ENCODE measurements around the gene OBSCN.

OBSCN gene

GRCh38 chr1:228228601-228229074, 20.8 kb downstream of the OBSCN start:
- Histone ChIP-seq H3K36me3 (ENCODE audit: insufficient read depth, low read length) (no peaks in the 10 kb centered on the region), H3K27ac (ENCODE audit: low read depth, low read length, poor library complexity, severe bottlenecking) (no peak overlapping the region), H3K9me2 (ENCODE audit: low read depth, low read length) (no peaks in the 10 kb centered on the region), H3K4me1 (ENCODE audit: insufficient read depth, low read length, severe bottlenecking) (no peaks in the 10 kb centered on the region), H3K4me3 (ENCODE audit: low read depth, low read length, poor library complexity, severe bottlenecking) (no peak overlapping the region), H3K9ac (ENCODE audit: low read length) (no peak overlapping the region), H4K20me1 (ENCODE audit: insufficient read depth, low read length) (no peaks in the 10 kb centered on the region), H3K9me3 (ENCODE audit: low read length) (no peaks in the 10 kb centered on the region), H3K79me2 (ENCODE audit: insufficient read depth, low read length) (no peaks in the 10 kb centered on the region), H2AFZ (ENCODE audit: low read length) (no peak overlapping the region), H3K4me2 (ENCODE audit: low read length) (no peak overlapping the region), H3F3A (ENCODE audit: insufficient read depth, low read length) (no peaks in the 10 kb centered on the region), H3K27me3 (ENCODE audit: insufficient read depth, low read length) (no peaks in the 10 kb centered on the region; the same call in 1 of the 2 replicates)
- TF ChIP-seq EZH2 (IDR thresholded peaks at IDR 0.05; ENCODE audit: borderline replicate concordance, low read length) (no peak), CTCF (IDR thresholded peaks at IDR 0.05; ENCODE audit: low read length) (no peak)

GRCh38 chr1:228231189-228231588, 23.3 kb downstream of the OBSCN start:
- no peak overlapping the region for H3K9ac ChIP-seq (ENCODE audit: low read length)
- no peak overlapping the region for H3K27ac ChIP-seq (ENCODE audit: low read depth, low read length, poor library complexity, severe bottlenecking)
- no peaks in the 10 kb centered on the region for H3K9me3 ChIP-seq (ENCODE audit: low read length)
- H3K79me2 ChIP-seq (ENCODE audit: insufficient read depth, low read length) = no peaks in the 10 kb centered on the region
- H3K4me2 ChIP-seq (ENCODE audit: low read length) = no peak overlapping the region
- no peaks in the 10 kb centered on the region for H4K20me1 ChIP-seq (ENCODE audit: insufficient read depth, low read length)
- H3F3A ChIP-seq (ENCODE audit: insufficient read depth, low read length) = no peaks in the 10 kb centered on the region
- H3K27me3 ChIP-seq (ENCODE audit: insufficient read depth, low read length) = no peaks in the 10 kb centered on the region
- H3K4me1 ChIP-seq (ENCODE audit: insufficient read depth, low read length, severe bottlenecking) = no peaks in the 10 kb centered on the region
- H3K4me3 ChIP-seq (ENCODE audit: low read depth, low read length, poor library complexity, severe bottlenecking) = no peak overlapping the region
- H3K36me3 ChIP-seq (ENCODE audit: insufficient read depth, low read length) = no peaks in the 10 kb centered on the region
- H3K9me2 ChIP-seq (ENCODE audit: low read depth, low read length) = no peaks in the 10 kb centered on the region
- H2AFZ ChIP-seq (ENCODE audit: low read length) = no peak overlapping the region
- TF ChIP-seq EZH2 (IDR thresholded peaks at IDR 0.05; ENCODE audit: borderline replicate concordance, low read length) (no peak), CTCF (IDR thresholded peaks at IDR 0.05; ENCODE audit: low read length) (no peak)

- TF ChIP-seq CTCF (IDR thresholded peaks at IDR 0.05; ENCODE audit: low read length) (no peak), EZH2 (IDR thresholded peaks at IDR 0.05; ENCODE audit: borderline replicate concordance, low read length) (no peak)
- no peaks in the 10 kb centered on the region for H3K4me1 ChIP-seq (ENCODE audit: insufficient read depth, low read length, severe bottlenecking)
- no peaks in the 10 kb centered on the region for H3K36me3 ChIP-seq (ENCODE audit: insufficient read depth, low read length)
- no peak overlapping the region for H3K4me2 ChIP-seq (ENCODE audit: low read length)
- H3K4me3 ChIP-seq (ENCODE audit: low read depth, low read length, poor library complexity, severe bottlenecking) = no peak overlapping the region
- H2AFZ ChIP-seq (ENCODE audit: low read length) = no peak overlapping the region
- H4K20me1 ChIP-seq (ENCODE audit: insufficient read depth, low read length) = no peaks in the 10 kb centered on the region
- H3K27me3 ChIP-seq (ENCODE audit: insufficient read depth, low read length) = no peaks in the 10 kb centered on the region
- H3K27ac ChIP-seq (ENCODE audit: low read depth, low read length, poor library complexity, severe bottlenecking) = no peak overlapping the region
- no peaks in the 10 kb centered on the region for H3K9me2 ChIP-seq (ENCODE audit: low read depth, low read length)
- H3K9ac ChIP-seq (ENCODE audit: low read length) = no peak overlapping the region
- H3K79me2 ChIP-seq (ENCODE audit: insufficient read depth, low read length) = no peaks in the 10 kb centered on the region
- H3F3A ChIP-seq (ENCODE audit: insufficient read depth, low read length) = no peaks in the 10 kb centered on the region
- no peaks in the 10 kb centered on the region for H3K9me3 ChIP-seq (ENCODE audit: low read length)
Measured at GRCh38 chr1:228233136-228233535, 25.3 kb downstream of the OBSCN start.
